K562 (cell line): ENCODE results near the gene MYL4. TPM values are rescaled to one million over a fixed set of nuclear protein-coding genes. Genes with fewer than 3 reads are reported as not detected.

Experiments
- ARID1B ChIP-seq: fragments of 450-650 bp; IDR thresholded peaks from 2 replicates; pipeline ENCODE4 v1.6.1; 2016; ENCODE audit warnings: antibody characterized with exemption, mild to moderate bottlenecking, inconsistent platforms
- ARNT ChIP-seq, 2 experiments: fragments of 450-650 bp; IDR thresholded peaks; 2 replicates each; pipeline ENCODE4 v1.6.1; 2016; ENCODE audit warnings: mild to moderate bottlenecking in 1 of 2
- ATF1 ChIP-seq, 2 experiments: fragments of 450-650 bp in 1 of 2; IDR thresholded peaks; 2 replicates each; pipeline ENCODE4 v1.6.1; 2016; ENCODE audit warnings: missing compliant biosample characterization in 1 of 2, missing genetic modification characterization in 1 of 2
- ATF7 ChIP-seq: fragments of 450-650 bp; IDR thresholded peaks from 2 replicates; pipeline ENCODE4 v1.7.1; 2014; ENCODE audit warnings: mild to moderate bottlenecking, moderate library complexity
- BMI1 ChIP-seq: fragments of 150-350 bp; IDR thresholded peaks from 2 replicates; pipeline ENCODE4 v1.6.1; 2014; ENCODE audit warnings: low read length
- CBFA2T3 ChIP-seq: fragments of 450-650 bp; IDR thresholded peaks from 2 replicates; pipeline ENCODE4 v1.6.1; 2017
- CBX8 ChIP-seq: fragments of 200-600 bp; sonication (generic); IDR thresholded peaks from 2 replicates; pipeline ENCODE4 v1.6.1; 2012; ENCODE audit warnings: borderline replicate concordance, mixed run types, low read depth, mild to moderate bottlenecking, moderate library complexity, mixed read lengths, low read length, control low read depth, inconsistent platforms; ENCODE audit not compliant: poor library complexity, severe bottlenecking; ENCODE audit errors: extremely low read depth
- CHD1 ChIP-seq: fragments of 200-600 bp; sonication (generic); IDR thresholded peaks from one replicate; pipeline ENCODE4 v1.6.1; 2012; ENCODE audit warnings: mild to moderate bottlenecking, moderate library complexity, low read length, inconsistent platforms
- CREM ChIP-seq: IDR thresholded peaks from 2 replicates; pipeline ENCODE4 v1.6.1; 2014; ENCODE audit warnings: antibody characterized with exemption, low read depth
- HDAC3 ChIP-seq: fragments of 450-650 bp; IDR thresholded peaks from 2 replicates; pipeline ENCODE4 v1.6.1; 2018; ENCODE audit warnings: borderline replicate concordance, mild to moderate bottlenecking, moderate library complexity; ENCODE audit not compliant: partially characterized antibody
- HMBOX1 ChIP-seq: sonication (generic); IDR thresholded peaks from 2 replicates; pipeline ENCODE4 v1.6.1; 2016
- IRF2 ChIP-seq: sonication (generic); formaldehyde crosslinking; IDR thresholded peaks from 2 replicates; pipeline ENCODE4 v1.8.1; 2022; ENCODE audit warnings: mild to moderate bottlenecking, missing genetic modification reagents
- KDM5B ChIP-seq: fragments of 200-600 bp; sonication (generic); IDR thresholded peaks from 2 replicates; pipeline ENCODE4 v1.6.1; 2012; ENCODE audit warnings: low read depth, mild to moderate bottlenecking, moderate library complexity, low read length, control low read depth, inconsistent platforms; ENCODE audit not compliant: insufficient replicate concordance
- MAFG ChIP-seq: fragments of 450-650 bp; conservative IDR thresholded peaks from 2 replicates; pipeline ENCODE4 v1.6.1; 2016; ENCODE audit warnings: missing genetic modification characterization, missing compliant biosample characterization
- MXI1 ChIP-seq: IDR thresholded peaks from 2 replicates; pipeline ENCODE4 v1.6.1; 2011; ENCODE audit warnings: low read depth, mild to moderate bottlenecking, improper control_type of control experiment, low read length
- NCOA4 ChIP-seq: fragments of 450-650 bp; IDR thresholded peaks from 2 replicates; pipeline ENCODE4 v1.6.1; 2018; ENCODE audit warnings: mild to moderate bottlenecking; ENCODE audit not compliant: partially characterized antibody
- NFIC ChIP-seq: fragments of 450-650 bp; IDR thresholded peaks from 2 replicates; pipeline ENCODE4 v1.6.1; 2017; ENCODE audit warnings: mild to moderate bottlenecking, inconsistent platforms
- NFXL1 ChIP-seq: fragments of 450-650 bp; formaldehyde crosslinking; IDR thresholded peaks from 2 replicates; pipeline ENCODE4 v1.4.0; 2021; ENCODE audit warnings: mild to moderate bottlenecking
- SMAD2 ChIP-seq: fragments of 150-350 bp; IDR thresholded peaks from 2 replicates; pipeline ENCODE4 v1.6.1; 2014; ENCODE audit warnings: low read depth, mild to moderate bottlenecking, low read length
- SMARCA4 ChIP-seq: fragments of 450-650 bp; IDR thresholded peaks from 2 replicates; pipeline ENCODE4 v1.6.1; 2016
- SMARCC2 ChIP-seq: fragments of 450-650 bp; IDR thresholded peaks from 2 replicates; pipeline ENCODE4 v1.6.1; 2017; ENCODE audit warnings: antibody characterized with exemption, moderate library complexity, mild to moderate bottlenecking, low read depth
- SRF ChIP-seq, 2 experiments: fragments of 250-450, 450-650 bp in 1 of 2; sonication (Bioruptor Pico) in 1 of 2; sonication (generic) in 1 of 2; formaldehyde crosslinking; IDR thresholded peaks; 2 replicates each; pipeline versions ENCODE4 v1.5.0 to v1.5.1; 2020 to 2022; ENCODE audit warnings: mild to moderate bottlenecking in 1 of 2, missing genetic modification reagents in 1 of 2
- TRIM24 ChIP-seq, 2 experiments: fragments of 450-650 bp; IDR thresholded peaks; 2 replicates each; pipeline ENCODE4 v1.6.1; 2016
- ZNF174 ChIP-seq: fragments of 250-450 bp; sonication (Bioruptor Pico); IDR thresholded peaks from 2 replicates; pipeline ENCODE4 v1.4.0; 2020; ENCODE audit warnings: mild to moderate bottlenecking
- ZNF609 ChIP-seq: sonication (generic); formaldehyde crosslinking; IDR thresholded peaks from 2 replicates; pipeline ENCODE4 v1.8.1; 2023; ENCODE audit warnings: missing genetic modification reagents, mild to moderate bottlenecking, borderline replicate concordance
- ZNF79 ChIP-seq: fragments of 250-450 bp; sonication (Bioruptor Pico); IDR thresholded peaks from 2 replicates; pipeline ENCODE4 v1.4.0; 2020; ENCODE audit warnings: low read depth, mild to moderate bottlenecking, moderate library complexity
- polyA plus RNA-seq, 8 experiments: library from polyadenylated mRNA; depleted of rRNA in 4 of 8; stranded (reverse) in 5 of 8; unstranded in 3 of 8; fragments of >200 nt; fragmentation: Nextera tagmentation in 2 of 8; fragmentation: Illumina TruSeq in 1 of 8; extraction: Ambion mirVana in 2 of 8; extraction: Trizol in 1 of 8; gene quantifications; 2 replicates each; pipeline versions ENCODE4 v1.2.1 to v1.2.3, GENCODE V29; 2011 to 2014; ENCODE audit warnings: inconsistent platforms in 1 of 8, missing spikeins in 1 of 8
- total RNA-seq, 7 experiments: library from RNA; depleted of rRNA in 6 of 7; stranded (reverse); fragments of >200 nt in 6 of 7; fragmentation: Illumina TruSeq in 2 of 7; extraction: Trizol in 2 of 7; gene quantifications; 2 replicates each; pipeline versions ENCODE4 v1.2.1 to v1.2.3, GENCODE V29; 2011 to 2021; ENCODE audit warnings: low replicate concordance in 1 of 7

The MYL4 gene
- total and polyA plus RNA-seq, 9 of the 15 experiments (the other 6 are each of a cell fraction or from before 2014, with no cell fraction given): 117 to 423 (median 221) TPM

- TF ChIP-seq HMBOX1 (peak; percentile 40; the same call in 1 of the 2 replicates), ARID1B (peak; percentile 91), ARNT (IDR thresholded peaks at IDR 0.05) (peak in 1 of 2 experiments; percentile 74; a peak in 2 of 4 replicates), NFXL1 (CRISPR knock-in tag) (no peak), ZNF174 (no peak), MXI1 (no peak), MAFG (no peak), SRF (CRISPR knock-in tag; IDR thresholded peaks at IDR 0.05) (no peak), ZNF79 (CRISPR knock-in tag) (no peak), ZNF609 (no peak), CBX8 (no peak), KDM5B (no peak), SMARCC2 (0 out of 2 replicates have a peak, but pooled peaks have one; percentile 10), NFIC (peak; percentile 78), SMARCA4 (peak; percentile 70), CBFA2T3 (peak; percentile 96), CHD1 (no peak), NCOA4 (no peak), BMI1 (no peak), ATF7 (peak; percentile 88), TRIM24 (IDR thresholded peaks at IDR 0.05) (peak; percentile 57 to 80; a peak in 2 of 4 replicates), HDAC3 (peak; percentile 59), IRF2 (CRISPR knock-in tag) (no peak), CREM (peak; percentile 76), ATF1 (CRISPR knock-in tag; IDR thresholded peaks at IDR 0.05) (no peak), ATF1 (tag; IDR thresholded peaks at IDR 0.05) (peak; percentile 61), SMAD2 (no peak)
These were observed 11.3 kb upstream of the MYL4 start (continued) for GRCh38 chr17:47197821-47198220.
